CD4-positive, alpha-beta T cell (primary cell): Measurements from ENCODE around the gene CD6. TPM values are rescaled to one million over a fixed set of nuclear protein-coding genes. Genes with fewer than 3 reads are reported as not detected.
A peak's percentile ranks its signal among the peaks of the same experiment; 100 is the strongest.

Experiments
- ATAC-seq: fragments of 200-7000 bp; cut with Tn5 transposase; one replicate; pipeline ENCODE4 v1.10.0; 2022; ENCODE audit warnings: mild to moderate bottlenecking; ENCODE audit not compliant: poor library complexity
- CTCF ChIA-PET: fragments of 350-600 bp; sonication (Branson Sonifier 250); formaldehyde crosslinking; loops from one replicate; lab custom pipeline; 2021; ENCODE audit warnings: antibody characterized with exemption, inconsistent platforms; lab: Charles Lee
- POLR2A ChIA-PET: fragments of 350-600 bp; sonication (Branson Sonifier 250); formaldehyde crosslinking; loops from one replicate; lab custom pipeline; 2021; ENCODE audit warnings: antibody characterized with exemption, inconsistent platforms; lab: Charles Lee
- DNase-seq, 14 experiments: peaks; one replicate each; pipeline ENCODE4 v3.0.0-alpha.2; 2013 to 2020; ENCODE audit warnings: mixed read lengths in 2 of 14
- H3K27ac ChIP-seq, 2 donors: one replicate each; pipeline versions ENCODE4 v1.5.1 to v1.7.0; 2013; ENCODE audit warnings: low read length in 2 of 2, low read depth in 1 of 2, mild to moderate bottlenecking in 1 of 2
- H3K27me3 ChIP-seq, 2 experiments: 1 replicate in 1 of 2; 2 replicates in 1 of 2; pipeline versions ENCODE4 v1.6.1 to v1.7.0; 2013; ENCODE audit warnings: low read length in 2 of 2, control low read depth in 1 of 2, mild to moderate bottlenecking in 1 of 2, moderate library complexity in 1 of 2; ENCODE audit not compliant: insufficient read depth in 2 of 2, control insufficient read depth in 1 of 2
- H3K36me3 ChIP-seq: one replicate; pipeline ENCODE4 v1.6.1; 2013; ENCODE audit warnings: low read length, control low read depth; ENCODE audit not compliant: insufficient read depth
- H3K4me1 ChIP-seq: one replicate; pipeline ENCODE4 v1.6.1; 2013; ENCODE audit warnings: low read length, control low read depth; ENCODE audit not compliant: insufficient read depth
- H3K4me3 ChIP-seq: one replicate; pipeline ENCODE4 v1.5.1; 2013; ENCODE audit warnings: mild to moderate bottlenecking, low read length, moderate library complexity
- H3K9me3 ChIP-seq, 2 experiments: 1 replicate in 1 of 2; 2 replicates in 1 of 2; pipeline versions ENCODE4 v1.6.1 to v1.7.0; 2013; ENCODE audit warnings: low read length in 2 of 2, mild to moderate bottlenecking in 2 of 2, control low read depth in 1 of 2, moderate library complexity in 1 of 2; ENCODE audit not compliant: control insufficient read depth in 1 of 2, insufficient read depth in 1 of 2
- H3K27ac Mint-ChIP-seq: one replicate; pipeline ENCODE4 v1.8.0; 2020; ENCODE audit warnings: mixed read lengths
- H3K27me3 Mint-ChIP-seq: one replicate; pipeline ENCODE4 v1.8.0; 2021; ENCODE audit warnings: mixed read lengths
- H3K36me3 Mint-ChIP-seq: one replicate; pipeline ENCODE4 v1.8.0; 2021; ENCODE audit warnings: low read depth, mixed read lengths
- H3K4me1 Mint-ChIP-seq: one replicate; pipeline ENCODE4 v1.8.0; 2021; ENCODE audit warnings: low read depth, mixed read lengths
- H3K4me3 Mint-ChIP-seq: one replicate; pipeline ENCODE4 v1.8.0; 2020; ENCODE audit warnings: mild to moderate bottlenecking, mixed read lengths
- H3K9me3 Mint-ChIP-seq: one replicate; pipeline ENCODE4 v1.8.0; 2020; ENCODE audit warnings: mixed read lengths
- intact Hi-C, 2 experiments: fragments of 100-400 bp; cut with DNase I in 1 of 2; cut with micrococcal nuclease in 1 of 2; formaldehyde crosslinking; loops; one replicate each; pipeline versions ENCODE4 v1.15.1 to v1.9.0; 2023 to 2025; cut with DNase I, micrococcal nuclease
- total RNA-seq, 174 experiments: library from RNA in 2 of 174; stranded (reverse) in 2 of 174; gene quantifications; one replicate each; pipeline ENCODE4 v1.2.3 and lab custom pipeline; 2021 to 2026
- TF ChIP-seq, protein P1 (sequence below): fragments of 200-600 bp; IDR thresholded peaks from one replicate; pipeline ENCODE4 v1.8.0; 2022; ENCODE audit warnings: antibody characterized with exemption, mild to moderate bottlenecking

Gene CD6
- total RNA-seq, 2 experiments from 2014 or later: 814 to 827 TPM

DNA sequence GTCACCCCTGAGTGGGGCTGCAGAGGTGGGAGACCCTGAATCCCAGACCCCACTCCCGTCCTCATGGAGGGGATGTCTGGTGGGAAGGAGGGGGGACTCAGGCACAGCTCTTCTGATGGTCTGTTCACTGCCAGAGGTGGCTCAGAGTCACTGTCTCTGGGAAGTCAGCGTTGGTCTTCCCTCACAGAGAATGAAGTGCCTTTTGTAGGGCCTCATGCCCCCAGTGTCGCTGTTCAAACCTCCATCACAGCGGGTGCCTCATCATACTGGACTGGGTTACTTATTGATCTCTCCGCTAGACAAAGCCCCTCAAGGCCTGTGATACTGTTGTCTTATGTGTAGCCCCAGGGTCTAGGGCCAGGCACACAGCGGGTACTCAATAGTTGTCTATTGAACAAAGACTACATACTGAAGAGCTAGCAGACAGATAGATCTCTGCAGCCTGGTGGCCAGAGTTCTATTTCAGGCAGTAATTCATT is 41.3 kb downstream of the CD6 start:
- H3K27ac ChIP-seq: peak overlapping the region; percentile 1 to 37
- peaks cover 50% of the 10 kb centered on the region for H3K4me1 ChIP-seq
- Mint-ChIP-seq H3K4me3 (peak overlapping the region; percentile 69), H3K9me3 (no peaks in the 10 kb centered on the region), H3K27me3 (no peaks in the 10 kb centered on the region), H3K4me1 (peaks cover 69% of the 10 kb centered on the region), H3K36me3 (peaks cover 100% of the 10 kb centered on the region), H3K27ac (peak overlapping the region; percentile 92)
- CTCF ChIA-PET: interaction anchor here (0.9 kb wide), 1 partner anchor 43 kb away, joined by 3 read pairs; no protein-coding TSS in a partner anchor
- ATAC-seq (no peak), DNase-seq (no peak)
- no peaks in the 10 kb centered on the region for H3K27me3 ChIP-seq
- H3K36me3 ChIP-seq: peaks cover 98% of the 10 kb centered on the region
- POLR2A ChIA-PET: interaction anchor here (2.3 kb wide), 1 partner anchor 29 kb away, joined by 6 read pairs; no protein-coding TSS in a partner anchor
- no peaks in the 10 kb centered on the region for H3K9me3 ChIP-seq
- TF ChIP-seq, protein P1, sequence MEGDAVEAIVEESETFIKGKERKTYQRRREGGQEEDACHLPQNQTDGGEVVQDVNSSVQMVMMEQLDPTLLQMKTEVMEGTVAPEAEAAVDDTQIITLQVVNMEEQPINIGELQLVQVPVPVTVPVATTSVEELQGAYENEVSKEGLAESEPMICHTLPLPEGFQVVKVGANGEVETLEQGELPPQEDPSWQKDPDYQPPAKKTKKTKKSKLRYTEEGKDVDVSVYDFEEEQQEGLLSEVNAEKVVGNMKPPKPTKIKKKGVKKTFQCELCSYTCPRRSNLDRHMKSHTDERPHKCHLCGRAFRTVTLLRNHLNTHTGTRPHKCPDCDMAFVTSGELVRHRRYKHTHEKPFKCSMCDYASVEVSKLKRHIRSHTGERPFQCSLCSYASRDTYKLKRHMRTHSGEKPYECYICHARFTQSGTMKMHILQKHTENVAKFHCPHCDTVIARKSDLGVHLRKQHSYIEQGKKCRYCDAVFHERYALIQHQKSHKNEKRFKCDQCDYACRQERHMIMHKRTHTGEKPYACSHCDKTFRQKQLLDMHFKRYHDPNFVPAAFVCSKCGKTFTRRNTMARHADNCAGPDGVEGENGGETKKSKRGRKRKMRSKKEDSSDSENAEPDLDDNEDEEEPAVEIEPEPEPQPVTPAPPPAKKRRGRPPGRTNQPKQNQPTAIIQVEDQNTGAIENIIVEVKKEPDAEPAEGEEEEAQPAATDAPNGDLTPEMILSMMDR: no peak
- intact Hi-C loops: no loop called here
- H3K4me3 ChIP-seq: no peak overlapping the region

- Mint-ChIP-seq H3K36me3 (peaks cover 91% of the 10 kb centered on the region), H3K27me3 (no peaks in the 10 kb centered on the region), H3K4me3 (peak overlapping the region; percentile 16), H3K27ac (peak overlapping the region; percentile 99), H3K9me3 (no peaks in the 10 kb centered on the region), H3K4me1 (peaks cover 78% of the 10 kb centered on the region)
- Histone ChIP-seq H3K4me3 (no peak overlapping the region), H3K36me3 (peaks cover 75% of the 10 kb centered on the region), H3K27ac (peak overlapping the region in 1 of 2 donors; percentile 23), H3K27me3 (no peaks in the 10 kb centered on the region), H3K9me3 (no peaks in the 10 kb centered on the region), H3K4me1 (peaks cover 64% of the 10 kb centered on the region)
- DNase-seq (peak in 1 of 14 experiments; percentile 49), ATAC-seq (no peak)
- ChIA-PET CTCF (interaction anchor here (0.5 to 1.4 kb wide), 2 partner anchors 14 to 27 kb away, joined by 3 to 4 read pairs; no protein-coding TSS in a partner anchor), POLR2A (interaction anchor here (0.9 to 4.1 kb wide), 8 partner anchors 8 to 62 kb away, joined by 3 to 34 read pairs (median 8); no protein-coding TSS in a partner anchor)
- TF ChIP-seq, protein P1: no peak
- intact Hi-C loops: no loop called here
Measured at GRCh38 chr11:61018059-61018458, 46.6 kb downstream of the CD6 start.

GRCh38 chr11:61019037-61019831 is 47.8 kb downstream of the CD6 start:
- Histone ChIP-seq H3K27ac (no peak overlapping the region), H3K4me3 (no peak overlapping the region), H3K9me3 (no peaks in the 10 kb centered on the region), H3K36me3 (peaks cover 63% of the 10 kb centered on the region), H3K27me3 (no peaks in the 10 kb centered on the region), H3K4me1 (peaks cover 72% of the 10 kb centered on the region)
- Mint-ChIP-seq H3K27me3 (no peaks in the 10 kb centered on the region), H3K36me3 (peaks cover 79% of the 10 kb centered on the region), H3K27ac (peak overlapping the region; percentile 99), H3K4me1 (peaks cover 79% of the 10 kb centered on the region), H3K4me3 (no peak overlapping the region), H3K9me3 (no peaks in the 10 kb centered on the region)
- ChIA-PET POLR2A (interaction anchor here (1.0 to 4.1 kb wide), 14 partner anchors 8 to 101 kb away, joined by 3 to 34 read pairs (median 8); partner anchors contain the start of gene CD5), CTCF (interaction anchor here (1.6 kb wide), 1 partner anchor 49 kb away, joined by 8 read pairs; no protein-coding TSS in a partner anchor)
- TF ChIP-seq, protein P1: no peak
- DNase-seq (no peak), ATAC-seq (no peak)
- intact Hi-C loops: no loop called here
